ENCODE data around the gene SELPLG. TPM values are rescaled to one million over a fixed set of nuclear protein-coding genes. Genes with fewer than 3 reads are reported as not detected.
"Not testable (repeated sequence)": the region's sequence is repeated elsewhere in the genome, so short reads cannot be mapped to it uniquely, and the experiment has no call there.

The SELPLG gene
- total RNA-seq, 4 donors from 2014 or later = 3.6 to 12.4 (median 5.5) TPM

- Histone ChIP-seq H3K36me3 (no peaks in the 10 kb centered on the region), H3K27ac (peak overlapping the region in 2 of 4 donors; percentile 38 to 48), H3K27me3 (peaks cover 27% of the 10 kb centered on the region), H3K4me1 (peaks cover 0 to 40% (median 21%) of the 10 kb centered on the region in 3 donors), H3K9me3 (no peaks in the 10 kb centered on the region), H3K4me3 (peak overlapping the region in 1 of 2 donors; percentile 30)
- ATAC-seq = no peak
- no peak for TF ChIP-seq POLR2A (IDR thresholded peaks at IDR 0.05)
- TF ChIP-seq POLR2AphosphoS5 (IDR thresholded peaks at IDR 0.05) = no peak
- no peak for TF ChIP-seq EP300 (IDR thresholded peaks at IDR 0.05)
- 96% methylated on average over 7 of the region's 7 CpGs; no CpG with 5 or more reads in 1 of the 2 donors for WGBS, 2 donors (ENCODE audit: low coverage in 1 of 2)
These were observed 587 bp downstream of the SELPLG start for GRCh38 chr12:108633081-108633533.

GRCh38 chr12:108631261-108631660, 2.4 kb downstream of the SELPLG start:
- Histone ChIP-seq H3K27me3 (peaks cover 27% of the 10 kb centered on the region), H3K4me1 (peaks cover 0 to 23% (median 13%) of the 10 kb centered on the region in 3 donors)
- 90 to 100% methylated on average over 1 to 3 of the region's 4 CpGs for WGBS, 2 donors (ENCODE audit: low coverage in 1 of 2)

GRCh38 chr12:108630481-108631207, 3.0 kb downstream of the SELPLG start:
- Histone ChIP-seq H3K27me3 (peaks cover 27% of the 10 kb centered on the region), H3K27ac (peak overlapping the region in 2 of 4 donors; percentile 37 to 65), H3K4me3 (no peak overlapping the region), H3K9me3 (no peaks in the 10 kb centered on the region), H3K4me1 (peaks cover 0 to 16% (median 13%) of the 10 kb centered on the region in 3 donors), H3K36me3 (no peaks in the 10 kb centered on the region)
- 58 to 78% methylated on average over 6 of the region's 9 CpGs for WGBS, 2 donors (ENCODE audit: low coverage in 1 of 2)
- ATAC-seq = no peak
- TF ChIP-seq POLR2AphosphoS5 (IDR thresholded peaks at IDR 0.05) = no peak
- no peak for TF ChIP-seq POLR2A (IDR thresholded peaks at IDR 0.05)
- TF ChIP-seq EP300 (IDR thresholded peaks at IDR 0.05) = no peak
- TF ChIP-seq CTCF (IDR thresholded peaks at IDR 0.05) = no peak

More at GRCh38 chr12:108631261-108631660, 2.4 kb downstream of the SELPLG start:
- not testable (repeated sequence) for H3K9me3 ChIP-seq, ATAC-seq, H3K4me3 ChIP-seq, H3K36me3 ChIP-seq
- H3K27ac ChIP-seq = peak overlapping the region in 1 of 4 donors; percentile 24

- Histone ChIP-seq H3K9me3 (no peaks in the 10 kb centered on the region), H3K36me3 (no peaks in the 10 kb centered on the region), H3K4me1 (peaks cover 0 to 13% (median 11%) of the 10 kb centered on the region in 3 donors), H3K4me3 (no peak overlapping the region), H3K27me3 (peaks cover 24% of the 10 kb centered on the region), H3K27ac (peak overlapping the region in 3 of 4 donors; percentile 25 to 65 (median 37))
- TF ChIP-seq EP300 (IDR thresholded peaks at IDR 0.05) (no peak), POLR2A (IDR thresholded peaks at IDR 0.05) (no peak), POLR2AphosphoS5 (IDR thresholded peaks at IDR 0.05) (peak; percentile 33), CTCF (IDR thresholded peaks at IDR 0.05) (no peak)
- ATAC-seq = peak; percentile 64
- 34 to 76% methylated on average over 6 to 9 of the region's 17 CpGs for WGBS, 2 donors (ENCODE audit: low coverage in 1 of 2)
These were observed 3.7 kb downstream of the SELPLG start for GRCh38 chr12:108629824-108630476.

GRCh38 chr12:108629151-108629550, 4.5 kb downstream of the SELPLG start:
- no peak for ATAC-seq
- H3K4me1 ChIP-seq = peaks cover 0 to 13% (median 10%) of the 10 kb centered on the region in 3 donors
- TF ChIP-seq EP300 (IDR thresholded peaks at IDR 0.05) (no peak), CTCF (IDR thresholded peaks at IDR 0.05) (no peak), POLR2AphosphoS5 (IDR thresholded peaks at IDR 0.05) (no peak), POLR2A (IDR thresholded peaks at IDR 0.05) (no peak)
- peaks cover 21% of the 10 kb centered on the region for H3K27me3 ChIP-seq
- H3K36me3 ChIP-seq = no peaks in the 10 kb centered on the region
- 70% methylated on average over 2 of the region's 5 CpGs; no CpG with 5 or more reads in 1 of the 2 donors for WGBS, 2 donors (ENCODE audit: low coverage in 1 of 2)
- no peaks in the 10 kb centered on the region for H3K9me3 ChIP-seq
- no peak overlapping the region for H3K4me3 ChIP-seq
- peak overlapping the region in 2 of 4 donors; percentile 47 to 51 for H3K27ac ChIP-seq

All from gastroesophageal sphincter (tissue), 4 donors.